SH-SY5Y (cell line): ENCODE results near the gene XRCC6.

Source experiments
- GATA2 ChIP-seq: IDR thresholded peaks from 2 replicates; pipeline ENCODE4 v1.6.1; 2011; ENCODE audit warnings: mild to moderate bottlenecking, low read depth, low read length
- GATA3 ChIP-seq: IDR thresholded peaks from 2 replicates; pipeline ENCODE4 v1.6.1; 2011; ENCODE audit warnings: low read depth, mild to moderate bottlenecking, low read length, moderate library complexity

GRCh38 chr22:41600976-41601375 lies 20.1 kb upstream of the XRCC6 start:
- no peak for TF ChIP-seq GATA2
- no peak for TF ChIP-seq GATA3
